H1 (cell line): ENCODE measurements around the gene STIM2.

Experiments used
- CEBPB ChIP-seq: IDR thresholded peaks from 2 replicates; pipeline ENCODE4 v1.6.1; 2012; ENCODE audit warnings: low read depth, low read length
- CTCF ChIP-seq, 3 experiments: IDR thresholded peaks; 1 replicate in 2 of 3; 2 replicates in 1 of 3; pipeline versions ENCODE4 v1.5.1 to v1.6.1; 2011; ENCODE audit warnings: low read length in 3 of 3, mild to moderate bottlenecking in 3 of 3, inconsistent platforms in 2 of 3, low read depth in 1 of 3, moderate library complexity in 1 of 3; ENCODE audit not compliant: insufficient read depth in 1 of 3; ENCODE audit errors: control extremely low read depth in 1 of 3
- POLR2A ChIP-seq, 2 experiments: IDR thresholded peaks; 1 replicate in 1 of 2; 2 replicates in 1 of 2; pipeline ENCODE4 v1.6.1; 2011; ENCODE audit warnings: low read depth in 2 of 2, low read length in 2 of 2, mild to moderate bottlenecking in 2 of 2; ENCODE audit errors: control extremely low read depth in 1 of 2
- TEAD4 ChIP-seq: IDR thresholded peaks from 2 replicates; pipeline ENCODE4 v1.6.1; 2012; ENCODE audit warnings: low read depth, low read length, inconsistent platforms, mixed read lengths
- ZNF274 ChIP-seq: IDR thresholded peaks from 2 replicates; pipeline ENCODE4 v1.7.0; 2012; ENCODE audit warnings: low read length, borderline replicate concordance; ENCODE audit errors: extremely low read depth

- TF ChIP-seq ZNF274 = no peak
- TF ChIP-seq CTCF (IDR thresholded peaks at IDR 0.05; ENCODE audit: control extremely low read depth in 1 of 3, insufficient read depth in 1 of 3, low read depth in 1 of 3, low read length in 3 of 3) = no peak
- TF ChIP-seq TEAD4 = no peak
- TF ChIP-seq CEBPB = no peak
- no peak for TF ChIP-seq POLR2A (IDR thresholded peaks at IDR 0.05; ENCODE audit: control extremely low read depth in 1 of 2, low read depth in 2 of 2, low read length in 2 of 2)
Observed at GRCh38 chr4:27057662-27058061, 197.0 kb downstream of the STIM2 start.
